Measurements from ENCODE around the gene SNX8.
A peak's percentile ranks its signal among the peaks of the same experiment; 100 is the strongest.
"Not testable (repeated sequence)": the region's sequence is repeated elsewhere in the genome, so short reads cannot be mapped to it uniquely, and the experiment has no call there.

SNX8 gene

DNA sequence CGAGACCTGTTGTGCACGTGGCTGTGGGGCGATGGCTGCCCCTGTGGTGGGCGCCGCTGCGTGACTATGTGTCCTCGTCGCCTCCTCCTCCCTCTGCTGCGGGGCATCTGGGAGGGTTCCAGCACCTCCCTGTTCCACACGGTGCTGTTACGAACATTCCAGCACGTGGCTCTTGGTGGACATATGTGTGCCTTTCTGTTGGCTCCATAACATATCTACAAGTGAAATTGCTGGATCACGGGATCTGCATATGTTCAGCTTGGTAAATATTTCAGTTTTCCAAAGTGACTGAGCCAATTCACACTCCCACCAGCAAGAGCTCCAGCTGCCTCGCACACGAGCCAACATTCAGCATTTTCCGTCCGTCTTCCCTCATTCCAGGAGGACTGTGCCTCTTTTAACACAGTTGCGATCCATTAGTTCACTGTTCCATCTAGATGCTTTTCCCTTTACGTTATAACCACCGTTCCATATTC is 25.1 kb downstream of the SNX8 start:
- no peak for DNase-seq

GRCh38 chr7:2288503-2288902 is 25.7 kb downstream of the SNX8 start:
- no peak for DNase-seq

GRCh38 chr7:2287745-2288144 is 26.5 kb downstream of the SNX8 start:
- no peak for DNase-seq

DNA sequence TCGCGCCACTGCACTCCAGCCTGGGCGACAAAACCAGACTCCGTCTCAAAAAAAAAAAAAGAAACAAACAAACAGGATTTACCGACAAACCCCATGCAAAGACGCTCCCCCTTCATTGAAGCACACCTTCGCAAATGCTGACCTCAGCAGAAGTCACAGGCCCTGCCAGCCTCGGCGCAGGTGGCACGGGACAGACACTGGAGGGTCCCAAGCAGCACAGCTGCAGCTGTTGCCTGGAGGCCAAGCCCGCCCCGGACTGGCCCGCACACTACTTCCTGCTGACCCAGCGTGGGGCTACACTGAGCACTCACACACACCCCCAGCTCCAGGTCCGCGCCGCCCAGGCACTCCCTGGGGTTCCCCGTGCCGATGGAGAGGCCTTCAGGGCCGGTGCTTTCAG is 31.2 kb downstream of the SNX8 start:
- no peak for DNase-seq

DNA sequence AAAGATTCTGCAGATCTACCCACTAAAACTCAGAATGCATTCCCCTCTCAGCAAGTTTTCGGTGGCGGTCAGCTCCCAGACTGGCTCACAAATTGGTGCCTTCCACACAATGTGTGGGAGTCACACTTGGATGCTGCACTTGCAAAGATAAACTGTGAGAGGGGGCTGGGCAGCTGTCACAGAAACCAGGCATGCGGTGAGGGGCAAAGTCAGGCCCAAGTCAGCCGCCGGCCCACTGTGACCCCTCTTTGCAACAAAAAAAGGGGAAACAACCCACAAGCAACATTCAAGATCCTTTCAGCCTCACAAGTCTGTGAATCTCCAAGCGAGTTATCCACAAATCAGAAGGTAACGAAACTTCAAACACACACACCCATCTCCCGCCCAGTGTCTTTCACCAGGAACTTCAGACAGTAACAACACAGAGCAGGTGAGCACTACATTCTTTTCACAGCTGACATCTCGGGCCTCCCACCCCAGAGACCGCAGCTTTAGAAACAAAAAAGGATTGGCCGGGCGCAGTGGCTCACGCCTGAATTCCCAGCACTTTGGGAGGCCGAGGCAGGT is 32.0 kb downstream of the SNX8 start:
- DNase-seq = no peak

- no peak for DNase-seq
Measured at GRCh38 chr7:2281541-2281940, 32.7 kb downstream of the SNX8 start.

DNA sequence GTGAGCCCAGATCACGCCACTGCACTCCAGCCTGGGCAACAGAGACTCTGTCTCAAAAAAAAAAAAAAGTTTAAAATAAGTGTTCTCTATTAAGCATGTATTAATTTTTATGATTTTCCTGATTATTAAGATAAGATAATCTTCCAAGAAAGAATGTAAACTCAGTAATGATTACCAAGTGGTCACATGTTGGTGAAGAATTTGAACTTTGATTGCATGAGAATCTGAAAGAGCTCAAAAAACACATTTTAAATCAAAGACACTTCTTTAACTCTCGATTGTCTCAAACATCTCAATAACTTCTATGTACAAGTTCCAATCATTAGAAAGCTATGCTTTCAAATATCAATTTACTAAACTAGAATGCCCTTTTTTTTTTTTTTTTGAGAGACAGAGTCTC is 33.8 kb downstream of the SNX8 start:
- DNase-seq = no peak

DNA sequence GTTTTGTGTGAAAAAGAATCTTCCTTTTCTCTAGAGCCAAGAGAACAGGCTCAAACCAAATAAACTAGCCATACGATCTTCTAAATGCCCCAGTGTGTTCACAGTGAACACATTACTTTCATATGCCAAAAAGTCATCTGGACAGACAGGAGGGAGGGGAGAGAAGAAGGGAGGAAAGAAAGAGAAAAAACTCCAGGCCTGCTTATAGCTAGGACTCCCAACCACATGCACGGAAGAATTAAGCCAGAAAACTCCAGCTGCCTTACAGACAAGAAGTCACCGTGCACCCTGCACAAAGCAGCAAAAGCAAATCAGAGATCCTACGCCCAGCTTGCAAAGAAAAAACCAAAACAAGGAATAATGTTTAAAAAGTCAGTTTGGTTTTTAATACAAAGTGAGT is 34.3 kb downstream of the SNX8 start:
- no peak for DNase-seq

DNA sequence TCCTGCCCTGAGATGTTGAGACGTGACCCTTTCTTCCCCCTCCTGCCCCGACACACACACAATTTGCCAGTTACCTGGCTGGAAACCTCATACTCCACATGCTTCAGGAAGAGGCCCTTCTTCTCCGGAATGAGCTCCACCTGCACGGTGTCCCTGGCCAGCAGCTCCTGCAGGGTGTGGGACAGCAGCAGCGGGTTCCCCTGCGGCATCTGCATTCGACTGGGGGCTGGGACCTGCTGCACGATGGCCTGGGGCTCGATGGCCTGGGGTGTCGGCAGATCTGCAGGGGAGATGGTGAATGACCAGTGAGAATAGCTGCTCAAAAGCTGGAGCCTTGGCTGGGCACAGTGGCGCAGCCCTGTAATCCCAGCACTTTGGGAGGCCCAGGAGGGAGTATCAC is 36.2 kb downstream of the SNX8 start:
- DNase-seq = no peak

GRCh38 chr7:2276107-2276506 is 38.1 kb downstream of the SNX8 start:
- DNase-seq = no peak

DNA sequence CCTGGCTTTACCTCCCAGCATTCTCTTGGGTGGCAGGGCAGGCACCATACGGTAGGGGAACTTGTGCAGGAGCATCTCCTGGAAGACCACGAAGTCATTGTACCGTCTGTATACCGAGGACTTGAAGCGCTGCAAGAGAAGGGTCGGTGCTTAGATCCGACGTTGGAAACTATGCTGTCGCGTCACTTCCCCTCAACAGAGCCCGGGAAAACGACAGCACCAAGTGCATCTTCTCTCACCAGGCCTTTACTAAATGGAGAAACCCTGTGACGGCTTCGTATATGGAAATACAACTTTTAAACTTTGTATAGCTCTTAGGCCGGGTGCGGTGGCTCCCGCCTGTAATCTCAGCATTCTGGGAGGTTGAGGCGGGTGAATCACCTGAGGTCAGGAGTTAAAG is 39.1 kb downstream of the SNX8 start:
- DNase-seq = no peak

DNA sequence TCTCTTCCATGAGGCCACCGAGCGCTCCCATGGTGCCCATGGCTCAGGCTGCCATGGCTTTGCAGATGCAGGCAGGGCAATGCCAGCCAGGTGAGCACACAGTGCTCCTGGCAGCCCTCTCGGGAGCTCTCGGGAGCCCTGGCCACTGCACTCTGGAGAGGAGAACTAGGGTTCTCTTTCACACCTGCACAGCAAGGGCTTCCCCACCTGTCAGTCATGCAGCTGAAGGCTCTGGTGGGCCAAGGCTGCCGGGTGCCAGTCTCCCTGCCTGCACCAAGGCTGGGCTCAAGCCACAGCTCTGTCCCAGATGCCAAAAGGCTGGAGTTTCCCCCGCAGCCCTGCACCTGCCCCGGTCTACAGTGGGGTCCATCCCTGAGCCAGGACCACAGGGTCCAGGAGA is 39.6 kb downstream of the SNX8 start:
- no peak for DNase-seq

GRCh38 chr7:2273866-2274265 is 40.4 kb downstream of the SNX8 start:
- DNase-seq = no peak

- no peak for DNase-seq
Measured at GRCh38 chr7:2272031-2272430, 42.2 kb downstream of the SNX8 start.

- DNase-seq = no peak
Measured at GRCh38 chr7:2271273-2272026, 42.8 kb downstream of the SNX8 start.

DNA sequence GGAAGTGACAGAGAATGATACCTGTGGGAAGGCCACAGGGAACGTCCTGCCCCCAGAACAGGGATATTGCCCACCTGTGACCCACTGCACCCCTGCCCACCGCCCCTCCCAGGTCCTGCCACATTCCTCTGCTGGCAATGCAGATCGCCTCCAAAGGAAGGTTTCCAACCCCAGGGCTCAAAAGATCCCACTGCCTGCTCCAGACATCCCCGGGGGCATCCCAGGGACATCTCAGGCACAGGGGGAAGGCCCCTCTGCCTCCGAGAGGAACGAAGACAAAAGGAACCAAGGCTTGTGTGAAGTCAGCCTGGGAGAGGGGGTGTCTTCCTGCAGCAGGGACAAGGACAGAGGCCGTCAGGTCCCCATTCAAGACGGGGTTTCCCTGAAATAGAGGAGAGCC is 43.7 kb downstream of the SNX8 start:
- DNase-seq = no peak

- no peak for DNase-seq
Measured at GRCh38 chr7:2269991-2270460, 44.2 kb downstream of the SNX8 start.

- DNase-seq = not testable (repeated sequence)
Measured at GRCh38 chr7:2269089-2269990, 44.9 kb downstream of the SNX8 start.

GRCh38 chr7:2266911-2267310 is 47.3 kb downstream of the SNX8 start:
- DNase-seq = no peak

- DNase-seq = no peak
Measured at GRCh38 chr7:2264158-2264557, 50.1 kb downstream of the SNX8 start.

GRCh38 chr7:2263176-2263575 is 51.1 kb downstream of the SNX8 start:
- DNase-seq = no peak

- DNase-seq = peak; percentile 23 to 25
Measured at GRCh38 chr7:2261611-2262010, 52.6 kb downstream of the SNX8 start.

GRCh38 chr7:2260820-2261219 is 53.4 kb downstream of the SNX8 start:
- no peak for DNase-seq

- no peak for DNase-seq
Measured at GRCh38 chr7:2259480-2259879, 54.8 kb downstream of the SNX8 start.

Measured in AML-193 (cell line).